Measurements from ENCODE around the gene SULT2B1.
"Not testable (repeated sequence)": the region's sequence is repeated elsewhere in the genome, so short reads cannot be mapped to it uniquely, and the experiment has no call there.

Gene SULT2B1

GRCh38 chr19:48551437-48552302 is at the start of gene SULT2B1:
TSS of gene SULT2B1 (plus strand) at chr19:48552172. CDS start at chr19:48552253, 81 bp downstream.
- no peak for DNase-seq (ENCODE audit: low read depth in 2 of 2)

- DNase-seq (ENCODE audit: low read depth in 2 of 2) = no peak
Measured at GRCh38 chr19:48502350-48503018, 49.5 kb upstream of the SULT2B1 start.

- DNase-seq (ENCODE audit: low read depth in 2 of 2) = no peak
Measured at GRCh38 chr19:48506138-48506733, 45.7 kb upstream of the SULT2B1 start.

- DNase-seq (ENCODE audit: low read depth in 2 of 2) = no peak
Measured at GRCh38 chr19:48507911-48508439, 44.0 kb upstream of the SULT2B1 start.

GRCh38 chr19:48508729-48509411 is 43.1 kb upstream of the SULT2B1 start:
- DNase-seq (ENCODE audit: low read depth in 2 of 2) = no peak

GRCh38 chr19:48509467-48510194 is 42.3 kb upstream of the SULT2B1 start:
- DNase-seq (ENCODE audit: low read depth in 2 of 2) = no peak

- peak; percentile 46 to 59 for DNase-seq (ENCODE audit: low read depth in 2 of 2)
Measured at GRCh38 chr19:48510421-48511268, 41.3 kb upstream of the SULT2B1 start.

- no peak for DNase-seq (ENCODE audit: low read depth in 2 of 2)
Measured at GRCh38 chr19:48511321-48511731, 40.6 kb upstream of the SULT2B1 start.

GRCh38 chr19:48511800-48512503 is 40.0 kb upstream of the SULT2B1 start, which contains the start of gene LMTK3:
TSS of gene LMTK3 (minus strand) at chr19:48511835. CDS start at chr19:48511576, 259 bp downstream.
- DNase-seq (ENCODE audit: low read depth in 2 of 2) = peak; percentile 42 to 65

- DNase-seq (ENCODE audit: low read depth in 2 of 2) = no peak
Measured at GRCh38 chr19:48512504-48513288, 39.3 kb upstream of the SULT2B1 start.

GRCh38 chr19:48513289-48514122 is 38.5 kb upstream of the SULT2B1 start:
- DNase-seq (ENCODE audit: low read depth in 2 of 2) = peak in 1 of 2 donors; percentile 24

GRCh38 chr19:48514123-48514458 is 37.9 kb upstream of the SULT2B1 start:
- no peak for DNase-seq (ENCODE audit: low read depth in 2 of 2)

- no peak for DNase-seq (ENCODE audit: low read depth in 2 of 2)
Measured at GRCh38 chr19:48516536-48516935, 35.4 kb upstream of the SULT2B1 start.

- DNase-seq (ENCODE audit: low read depth in 2 of 2) = no peak
Measured at GRCh38 chr19:48518207-48518606, 33.8 kb upstream of the SULT2B1 start.

- not testable (repeated sequence) for DNase-seq (ENCODE audit: low read depth in 2 of 2)
Measured at GRCh38 chr19:48519426-48519825, 32.5 kb upstream of the SULT2B1 start.

- DNase-seq (ENCODE audit: low read depth in 2 of 2) = no peak
Measured at GRCh38 chr19:48520134-48520533, 31.8 kb upstream of the SULT2B1 start.

- DNase-seq (ENCODE audit: low read depth in 2 of 2) = no peak
Measured at GRCh38 chr19:48524221-48524620, 27.8 kb upstream of the SULT2B1 start.

GRCh38 chr19:48524732-48525131 is 27.2 kb upstream of the SULT2B1 start:
- DNase-seq (ENCODE audit: low read depth in 2 of 2) = no peak
